ENCODE data around the gene FBXL3. TPM values are rescaled to one million over a fixed set of nuclear protein-coding genes. Genes with fewer than 3 reads are reported as not detected.
"Not testable (repeated sequence)": the region's sequence is repeated elsewhere in the genome, so short reads cannot be mapped to it uniquely, and the experiment has no call there.

The FBXL3 gene
- total RNA-seq, 1 experiment from 2014 or later, result 29.2 TPM

DNA sequence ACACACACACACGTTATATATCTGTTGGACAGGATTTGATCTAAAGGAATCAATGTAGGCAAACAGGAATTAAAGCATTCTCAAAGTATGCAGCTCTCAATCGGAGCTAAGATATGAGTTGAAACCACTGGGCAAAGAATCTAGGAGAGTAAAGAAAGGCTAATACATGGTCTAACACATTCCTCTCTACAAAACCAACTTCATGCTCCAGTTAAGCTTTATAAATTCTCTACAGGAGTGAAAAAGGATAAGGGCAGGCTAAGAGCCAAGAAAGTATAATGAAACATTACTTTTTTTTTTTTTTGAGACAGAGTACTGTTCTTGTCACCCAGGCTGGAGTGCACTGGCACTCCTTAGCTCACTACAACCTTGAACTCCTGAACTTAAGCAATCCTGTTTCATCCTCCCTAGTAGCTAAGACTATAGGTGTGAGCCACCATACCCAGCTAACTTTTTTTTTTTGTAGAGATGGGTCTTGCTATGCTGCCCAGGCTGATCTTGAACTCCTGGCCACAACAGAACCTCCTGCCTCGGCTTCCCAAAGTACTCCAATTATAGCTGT lies 10.6 kb downstream of the FBXL3 start:
- H3K27ac ChIP-seq (ENCODE audit: low read depth, low read length, poor library complexity, severe bottlenecking), result no peak overlapping the region
- CTCF ChIA-PET, result no interaction called here
- H3K4me3 ChIP-seq (ENCODE audit: low read depth, low read length, poor library complexity, severe bottlenecking), result no peak overlapping the region
- intact Hi-C loops (cut with micrococcal nuclease; ENCODE audit: unreplicated experiment), result no loop called here
- H3K36me3 ChIP-seq (ENCODE audit: insufficient read depth, low read length, poor library complexity, severe bottlenecking), result peaks cover 61% of the 10 kb centered on the region
- no peaks in the 10 kb centered on the region for H3K9me3 ChIP-seq (ENCODE audit: low read depth, low read length, poor library complexity, severe bottlenecking)
- BruUV-seq (replicated peaks), result no TSS peak
- TF ChIP-seq CTCF (conservative IDR thresholded peaks at IDR 0.05; ENCODE audit: low read depth, low read length) (no peak), EZH2 (IDR thresholded peaks at IDR 0.05; ENCODE audit: borderline replicate concordance, low read depth, low read length, poor library complexity, severe bottlenecking) (no peak)
- POLR2A ChIA-PET (ENCODE audit: low non-redundant PET), result interaction anchor here (0.6 to 0.7 kb wide), 2 partner anchors 148 to 387 kb away, joined by 5 to 8 read pairs; no protein-coding TSS in a partner anchor
- H3K27me3 ChIP-seq (replicated peaks; ENCODE audit: insufficient read depth, low read depth, low read length, poor library complexity), result no peaks in the 10 kb centered on the region
- no peak for DNase-seq (ENCODE audit: low spot score)
- H3K4me1 ChIP-seq (ENCODE audit: insufficient read depth, low read length, poor library complexity, severe bottlenecking), result no peaks in the 10 kb centered on the region

GRCh38 chr13:77014906-77015685 lies 11.9 kb downstream of the FBXL3 start:
- CTCF ChIA-PET, result no interaction called here
- no peaks in the 10 kb centered on the region for H3K4me1 ChIP-seq (ENCODE audit: insufficient read depth, low read length, poor library complexity, severe bottlenecking)
- no peak overlapping the region for H3K27ac ChIP-seq (ENCODE audit: low read depth, low read length, poor library complexity, severe bottlenecking)
- POLR2A ChIA-PET (ENCODE audit: low non-redundant PET), result no interaction called here
- H3K4me3 ChIP-seq (ENCODE audit: low read depth, low read length, poor library complexity, severe bottlenecking), result no peak overlapping the region
- H3K27me3 ChIP-seq (replicated peaks; ENCODE audit: insufficient read depth, low read depth, low read length, poor library complexity), result no peaks in the 10 kb centered on the region
- H3K36me3 ChIP-seq (ENCODE audit: insufficient read depth, low read length, poor library complexity, severe bottlenecking), result peaks cover 67% of the 10 kb centered on the region
- intact Hi-C loops (cut with micrococcal nuclease; ENCODE audit: unreplicated experiment), result no loop called here
- TF ChIP-seq CTCF (conservative IDR thresholded peaks at IDR 0.05; ENCODE audit: low read depth, low read length) (no peak), EZH2 (IDR thresholded peaks at IDR 0.05; ENCODE audit: borderline replicate concordance, low read depth, low read length, poor library complexity, severe bottlenecking) (no peak)
- no TSS peak for BruUV-seq (replicated peaks)
- H3K9me3 ChIP-seq (ENCODE audit: low read depth, low read length, poor library complexity, severe bottlenecking), result no peaks in the 10 kb centered on the region
- DNase-seq (ENCODE audit: low spot score), result no peak

GRCh38 chr13:77013853-77014542 lies 13.0 kb downstream of the FBXL3 start:
- Histone ChIP-seq H3K4me1 (ENCODE audit: insufficient read depth, low read length, poor library complexity, severe bottlenecking) (no peaks in the 10 kb centered on the region), H3K4me3 (ENCODE audit: low read depth, low read length, poor library complexity, severe bottlenecking) (no peak overlapping the region), H3K27me3 (replicated peaks; ENCODE audit: insufficient read depth, low read depth, low read length, poor library complexity) (no peaks in the 10 kb centered on the region), H3K9me3 (ENCODE audit: low read depth, low read length, poor library complexity, severe bottlenecking) (no peaks in the 10 kb centered on the region), H3K36me3 (ENCODE audit: insufficient read depth, low read length, poor library complexity, severe bottlenecking) (peaks cover 77% of the 10 kb centered on the region), H3K27ac (ENCODE audit: low read depth, low read length, poor library complexity, severe bottlenecking) (no peak overlapping the region)
- ChIA-PET CTCF (no interaction called here), POLR2A (ENCODE audit: low non-redundant PET) (no interaction called here)
- TF ChIP-seq EZH2 (IDR thresholded peaks at IDR 0.05; ENCODE audit: borderline replicate concordance, low read depth, low read length, poor library complexity, severe bottlenecking) (no peak), CTCF (conservative IDR thresholded peaks at IDR 0.05; ENCODE audit: low read depth, low read length) (no peak)
- BruUV-seq (replicated peaks), result no TSS peak
- intact Hi-C loops (cut with micrococcal nuclease; ENCODE audit: unreplicated experiment), result no loop called here
- DNase-seq (ENCODE audit: low spot score), result no peak

DNA sequence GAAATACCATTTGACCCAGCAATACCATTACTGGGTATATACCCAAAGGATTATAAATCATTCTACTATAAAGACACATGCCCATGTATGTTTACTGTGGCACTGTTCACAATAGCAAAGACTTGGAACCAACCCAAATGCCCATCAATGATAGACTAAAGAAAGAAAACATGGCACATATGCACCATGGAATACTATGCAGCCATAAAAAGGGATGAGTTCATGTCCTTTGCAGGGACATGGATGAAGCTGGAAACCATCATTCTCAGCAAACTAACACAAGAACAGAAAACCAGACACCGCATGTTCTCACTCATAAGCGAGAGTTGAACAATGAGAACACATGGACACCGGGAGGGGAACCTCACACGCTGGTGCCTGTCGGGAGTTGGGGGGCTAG lies 17.2 kb downstream of the FBXL3 start:
- H3K27me3 ChIP-seq (replicated peaks; ENCODE audit: insufficient read depth, low read depth, low read length, poor library complexity); POLR2A ChIA-PET (ENCODE audit: low non-redundant PET); H3K4me1 ChIP-seq (ENCODE audit: insufficient read depth, low read length, poor library complexity, severe bottlenecking); H3K4me3 ChIP-seq (ENCODE audit: low read depth, low read length, poor library complexity, severe bottlenecking); DNase-seq (ENCODE audit: low spot score); H3K27ac ChIP-seq (ENCODE audit: low read depth, low read length, poor library complexity, severe bottlenecking); H3K9me3 ChIP-seq (ENCODE audit: low read depth, low read length, poor library complexity, severe bottlenecking); CTCF ChIA-PET; BruUV-seq (replicated peaks); intact Hi-C loops (cut with micrococcal nuclease; ENCODE audit: unreplicated experiment): not testable (repeated sequence)
- H3K36me3 ChIP-seq (ENCODE audit: insufficient read depth, low read length, poor library complexity, severe bottlenecking), result peaks cover 54% of the 10 kb centered on the region
